Nephron (organoid): Measurements from ENCODE around the gene CPOX.
"Not testable (repeated sequence)": the region's sequence is repeated elsewhere in the genome, so short reads cannot be mapped to it uniquely, and the experiment has no call there.

ENCODE experiments used
- H3K27ac Mint-ChIP-seq, 3 experiments: 2 replicates each; pipeline ENCODE4 v1.8.0; 2020; ENCODE audit warnings: mixed read lengths in 3 of 3, mild to moderate bottlenecking in 2 of 3, moderate library complexity in 1 of 3
- H3K27me3 Mint-ChIP-seq: 2 replicates; pipeline ENCODE4 v1.8.0; 2021; ENCODE audit warnings: low read depth, mild to moderate bottlenecking, moderate library complexity, mixed read lengths
- H3K36me3 Mint-ChIP-seq: 2 replicates; pipeline ENCODE4 v1.8.0; 2020; ENCODE audit warnings: low read depth, mixed read lengths
- H3K4me1 Mint-ChIP-seq: 2 replicates; pipeline ENCODE4 v1.8.0; 2020; ENCODE audit warnings: mixed read lengths
- H3K4me3 Mint-ChIP-seq, 3 experiments: 2 replicates each; pipeline ENCODE4 v1.8.0; 2020; ENCODE audit warnings: mild to moderate bottlenecking in 3 of 3, mixed read lengths in 3 of 3, moderate library complexity in 2 of 3
- H3K9me3 Mint-ChIP-seq: 2 replicates; pipeline ENCODE4 v1.8.0; 2020; ENCODE audit warnings: mixed read lengths
- CTCF ChIP-seq, 3 experiments: fragments of 200-600 bp; sonication (generic); IDR thresholded peaks; one replicate each; pipeline ENCODE4 v1.5.0; 2021; ENCODE audit warnings: antibody characterized with exemption in 3 of 3; ENCODE audit not compliant: unreplicated experiment in 3 of 3

Gene CPOX

GRCh38 chr3:98563661-98564281, 29.6 kb downstream of the CPOX start:
- no peak for TF ChIP-seq CTCF (IDR thresholded peaks at IDR 0.05; ENCODE audit: unreplicated experiment in 3 of 3)
- Mint-ChIP-seq H3K4me1 (no peaks in the 10 kb centered on the region), H3K27ac (no peak overlapping the region), H3K9me3 (no peaks in the 10 kb centered on the region), H3K27me3 (no peaks in the 10 kb centered on the region), H3K36me3 (no peaks in the 10 kb centered on the region), H3K4me3 (no peak overlapping the region)

GRCh38 chr3:98561727-98562521, 31.5 kb downstream of the CPOX start:
- no peaks in the 10 kb centered on the region for H3K27me3 Mint-ChIP-seq
- H3K4me1 Mint-ChIP-seq: no peaks in the 10 kb centered on the region
- H3K9me3 Mint-ChIP-seq: no peaks in the 10 kb centered on the region
- no peak overlapping the region for H3K4me3 Mint-ChIP-seq
- H3K27ac Mint-ChIP-seq: no peak overlapping the region
- H3K36me3 Mint-ChIP-seq: no peaks in the 10 kb centered on the region
- no peak for TF ChIP-seq CTCF (IDR thresholded peaks at IDR 0.05; ENCODE audit: unreplicated experiment in 3 of 3)

- Mint-ChIP-seq H3K27ac (no peak overlapping the region), H3K4me1 (no peaks in the 10 kb centered on the region), H3K27me3 (no peaks in the 10 kb centered on the region), H3K36me3 (no peaks in the 10 kb centered on the region), H3K4me3 (no peak overlapping the region), H3K9me3 (no peaks in the 10 kb centered on the region)
- no peak for TF ChIP-seq CTCF (IDR thresholded peaks at IDR 0.05; ENCODE audit: unreplicated experiment in 3 of 3)
Observed at GRCh38 chr3:98560911-98561310, 32.5 kb downstream of the CPOX start.

- not testable (repeated sequence) for H3K4me1 Mint-ChIP-seq, H3K27me3 Mint-ChIP-seq, H3K27ac Mint-ChIP-seq, H3K36me3 Mint-ChIP-seq, H3K9me3 Mint-ChIP-seq, H3K4me3 Mint-ChIP-seq
Observed at GRCh38 chr3:98559769-98560168, 33.6 kb downstream of the CPOX start.

- Mint-ChIP-seq H3K4me3 (no peak overlapping the region), H3K4me1 (no peaks in the 10 kb centered on the region), H3K27me3 (no peaks in the 10 kb centered on the region), H3K27ac (no peak overlapping the region), H3K9me3 (no peaks in the 10 kb centered on the region), H3K36me3 (no peaks in the 10 kb centered on the region)
- TF ChIP-seq CTCF (IDR thresholded peaks at IDR 0.05; ENCODE audit: unreplicated experiment in 3 of 3): no peak
Observed at GRCh38 chr3:98558100-98558827, 35.1 kb downstream of the CPOX start.

GRCh38 chr3:98557324-98558010, 35.9 kb downstream of the CPOX start:
- H3K36me3 Mint-ChIP-seq: no peaks in the 10 kb centered on the region
- TF ChIP-seq CTCF (IDR thresholded peaks at IDR 0.05; ENCODE audit: unreplicated experiment in 3 of 3): no peak
- no peaks in the 10 kb centered on the region for H3K27me3 Mint-ChIP-seq
- H3K4me1 Mint-ChIP-seq: no peaks in the 10 kb centered on the region
- no peaks in the 10 kb centered on the region for H3K9me3 Mint-ChIP-seq
- no peak overlapping the region for H3K27ac Mint-ChIP-seq
- H3K4me3 Mint-ChIP-seq: no peak overlapping the region
